Measurements from ENCODE around the gene TSPAN5.

GRCh38 chr4:98502031-98502430 is 156.4 kb downstream of the TSPAN5 start:
- TF ChIP-seq CTCF (IDR thresholded peaks at IDR 0.05), result no peak
- no peak for TF ChIP-seq POLR2A (IDR thresholded peaks at IDR 0.05)

Data from heart left ventricle (tissue), 13 donors.